Psoas muscle (tissue), 8 donors: ENCODE results near the gene TGIF2. TPM values are rescaled to one million over a fixed set of nuclear protein-coding genes. Genes with fewer than 3 reads are reported as not detected.

Source experiments
- ATAC-seq, 4 donors: fragments of 200-7000 bp; cut with Tn5 transposase; one replicate each; pipeline ENCODE4 v1.9.1; 2020; ENCODE audit warnings: moderate library complexity in 3 of 4, mild to moderate bottlenecking in 2 of 4
- DNase-seq, 2 donors: peaks; one replicate each; pipeline ENCODE4 v3.0.0-alpha.2; 2020
- H3K27ac ChIP-seq: fragments of 200-600 bp; one replicate; pipeline ENCODE4 v1.8.0; 2022
- H3K27me3 ChIP-seq, 3 donors: fragments of 200-600 bp in 1 of 3; one replicate each; pipeline versions ENCODE4 v1.6.1 to v1.8.0; 2013 to 2022; ENCODE audit warnings: low read length in 2 of 3, mild to moderate bottlenecking in 2 of 3, moderate library complexity in 1 of 3; ENCODE audit not compliant: insufficient read depth in 3 of 3
- H3K36me3 ChIP-seq, 2 donors: fragments of 200-600 bp in 1 of 2; one replicate each; pipeline versions ENCODE4 v1.6.1 to v1.8.0; 2013 to 2022; ENCODE audit warnings: low read depth in 1 of 2, mild to moderate bottlenecking in 1 of 2, moderate library complexity in 1 of 2; ENCODE audit not compliant: insufficient read depth in 1 of 2
- H3K4me1 ChIP-seq: fragments of 200-600 bp; one replicate; pipeline ENCODE4 v1.8.0; 2022
- H3K4me3 ChIP-seq: fragments of 200-600 bp; one replicate; pipeline ENCODE4 v1.8.0; 2022; ENCODE audit warnings: mild to moderate bottlenecking
- H3K9me3 ChIP-seq: fragments of 200-600 bp; one replicate; pipeline ENCODE4 v1.8.0; 2022
- WGBS, 3 donors: extraction: QIAGEN DNeasy Blood & Tissue Kit; methylation state at CpG; one replicate each; pipeline versions ENCODE4 v1.1.6 to v1.1.7; 2013; 5-methylcytosine and 5-hydroxymethylcytosine counted together
- intact Hi-C, 2 donors: fragments of 100-400 bp; cut with DNase I; formaldehyde crosslinking; loops; one replicate each; pipeline versions ENCODE4 v1.11.0 to v1.14.2; 2022
- polyA plus RNA-seq, 3 donors: library from polyadenylated mRNA; stranded (reverse); fragments of 200-250 nt; gene quantifications; one replicate each; pipeline ENCODE4 v1.2.3, GENCODE V29; 2013
- total RNA-seq, 4 donors: library from RNA; stranded (reverse); fragmentation: NEBNext Ultra II Directional in 2 of 4; extraction: Animal tissue kit (Norgen Biotek cat#: 25700) in 2 of 4; gene quantifications; one replicate each; pipeline versions ENCODE4 v1.2.1 to v1.2.4, GENCODE V29; 2021 to 2023
- TF ChIP-seq, protein P1 (sequence below): fragments of 200-600 bp; IDR thresholded peaks from one replicate; pipeline ENCODE4 v1.8.0; 2022; ENCODE audit warnings: antibody characterized with exemption
- donor health status: healthy with polysubstance abuse.
- donor health status: DM: no; HTN: no; CAD: no; lungs with moderate emphysema.
- donor health status: Bipolar disorder and iron deficiency.
- donor health status: healthy.
- donor health status: DM: yes; HTN: yes; CAD: no.
- donor health status: DM: no; HTN: no; CAD: no.
- donor health status: DM: no; HTN: no; CAD: no.
- donor health status: DM: yes; HTN: yes; CAD: no.

Gene TGIF2
- total and polyA plus RNA-seq, 7 donors: 1.1 to 2.8 (median 1.7) TPM

DNA sequence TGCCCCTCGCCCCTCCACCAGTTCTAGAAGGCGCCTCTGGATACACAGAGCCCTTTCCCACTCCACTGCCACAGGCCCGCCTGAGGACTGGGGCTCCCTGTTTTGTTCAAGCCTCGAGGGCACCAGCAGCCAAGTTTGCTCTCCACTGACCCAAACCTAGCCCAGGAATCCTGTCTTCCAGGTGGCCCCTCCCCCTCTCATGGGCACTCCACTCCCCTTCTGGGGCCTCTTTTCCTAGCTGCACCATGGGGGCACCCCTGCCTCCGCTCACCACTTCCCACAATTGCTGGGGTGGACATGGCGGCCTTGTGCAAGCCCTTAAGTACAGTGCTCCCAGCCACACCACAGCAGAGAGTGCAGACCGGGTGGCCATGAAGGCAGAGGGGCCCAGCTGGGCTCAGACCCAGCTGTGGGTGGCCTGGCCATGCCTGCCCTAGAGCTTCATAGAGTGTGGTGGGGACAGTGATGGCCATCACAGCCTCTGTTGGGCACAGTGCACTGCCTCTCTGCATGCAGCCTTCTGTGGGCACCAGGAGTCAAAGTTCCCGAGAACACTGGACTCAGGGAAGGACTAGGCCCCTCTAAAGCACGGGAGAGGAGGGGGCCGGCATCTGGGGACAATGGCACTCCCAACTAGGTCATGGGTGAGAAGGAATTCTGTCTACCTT is 30.7 kb upstream of the TGIF2 start:
- WGBS, 3 donors: 78 to 79% (median 79%) methylated on average over 10 of the region's 10 CpGs
- H3K4me1 ChIP-seq: peaks cover 8% of the 10 kb centered on the region
- no peaks in the 10 kb centered on the region for H3K27me3 ChIP-seq
- DNase-seq (peak in 1 of 2 donors; percentile 41), ATAC-seq (peak in 2 of 4 donors; percentile 3 to 5)
- H3K9me3 ChIP-seq: no peaks in the 10 kb centered on the region
- TF ChIP-seq, protein P1, sequence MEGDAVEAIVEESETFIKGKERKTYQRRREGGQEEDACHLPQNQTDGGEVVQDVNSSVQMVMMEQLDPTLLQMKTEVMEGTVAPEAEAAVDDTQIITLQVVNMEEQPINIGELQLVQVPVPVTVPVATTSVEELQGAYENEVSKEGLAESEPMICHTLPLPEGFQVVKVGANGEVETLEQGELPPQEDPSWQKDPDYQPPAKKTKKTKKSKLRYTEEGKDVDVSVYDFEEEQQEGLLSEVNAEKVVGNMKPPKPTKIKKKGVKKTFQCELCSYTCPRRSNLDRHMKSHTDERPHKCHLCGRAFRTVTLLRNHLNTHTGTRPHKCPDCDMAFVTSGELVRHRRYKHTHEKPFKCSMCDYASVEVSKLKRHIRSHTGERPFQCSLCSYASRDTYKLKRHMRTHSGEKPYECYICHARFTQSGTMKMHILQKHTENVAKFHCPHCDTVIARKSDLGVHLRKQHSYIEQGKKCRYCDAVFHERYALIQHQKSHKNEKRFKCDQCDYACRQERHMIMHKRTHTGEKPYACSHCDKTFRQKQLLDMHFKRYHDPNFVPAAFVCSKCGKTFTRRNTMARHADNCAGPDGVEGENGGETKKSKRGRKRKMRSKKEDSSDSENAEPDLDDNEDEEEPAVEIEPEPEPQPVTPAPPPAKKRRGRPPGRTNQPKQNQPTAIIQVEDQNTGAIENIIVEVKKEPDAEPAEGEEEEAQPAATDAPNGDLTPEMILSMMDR: no peak
- intact Hi-C loops: no loop called here
- H3K4me3 ChIP-seq: peak overlapping the region; percentile 74
- H3K27ac ChIP-seq: peak overlapping the region; percentile 79
- peaks cover 0 to 3% of the 10 kb centered on the region in 2 donors for H3K36me3 ChIP-seq

DNA sequence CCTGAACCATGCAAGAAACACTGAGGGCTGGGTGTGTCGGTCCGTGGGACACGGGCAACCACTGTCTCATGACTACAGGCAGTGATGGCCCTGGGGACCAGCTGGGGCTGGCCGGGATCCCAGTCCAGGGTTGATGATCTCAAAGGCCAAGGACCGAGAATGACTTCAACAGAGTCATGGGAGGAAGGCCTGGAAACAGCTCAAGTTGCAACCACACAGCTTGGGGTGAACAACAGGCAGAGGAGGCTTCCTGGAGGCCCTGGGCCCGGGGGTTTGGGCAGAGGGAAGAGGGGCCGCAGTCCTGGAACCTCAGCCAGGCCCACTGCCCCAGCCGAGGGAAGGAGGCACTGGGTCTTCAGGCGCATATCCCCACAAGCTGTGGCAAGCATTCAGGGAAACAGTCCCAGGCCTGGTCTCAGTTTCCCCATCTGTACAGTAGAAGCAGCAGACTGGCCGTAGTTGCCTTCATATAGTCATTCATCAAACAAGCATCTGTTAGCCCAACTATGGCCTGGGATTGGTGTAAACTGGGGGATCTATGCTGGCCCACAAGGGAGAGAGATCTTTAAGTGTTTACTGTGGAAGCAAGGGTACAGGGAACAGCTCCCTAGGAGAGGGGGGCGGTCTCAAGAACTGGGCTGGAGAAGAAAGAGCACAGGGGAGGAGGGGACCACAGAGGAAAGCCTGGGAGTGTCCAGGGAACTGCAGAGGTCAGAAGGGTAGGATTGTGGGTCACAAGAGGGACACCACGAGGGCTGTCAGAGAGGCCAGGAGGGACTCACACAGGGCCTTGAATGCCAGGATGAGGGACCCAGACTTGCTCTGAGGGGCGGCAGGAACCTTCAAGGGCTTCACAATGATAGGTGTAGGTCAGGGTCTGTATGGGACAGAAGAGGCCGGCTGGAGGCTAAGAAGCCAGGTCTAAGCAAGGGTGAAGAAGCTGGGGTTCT is 29.9 kb upstream of the TGIF2 start:
- H3K36me3 ChIP-seq: peaks cover 0 to 3% of the 10 kb centered on the region in 2 donors
- DNase-seq: peak; percentile 88 to 90
- peak overlapping the region; percentile 74 for H3K4me3 ChIP-seq
- 62 to 68% (median 66%) methylated on average over 13 to 14 of the region's 14 CpGs for WGBS, 3 donors
- no peaks in the 10 kb centered on the region for H3K9me3 ChIP-seq
- H3K27me3 ChIP-seq: no peaks in the 10 kb centered on the region
- TF ChIP-seq, protein P1: no peak
- peak; percentile 20 to 59 (median 38) for ATAC-seq
- H3K27ac ChIP-seq: peak overlapping the region; percentile 79
- intact Hi-C loops: no loop called here
- peaks cover 8% of the 10 kb centered on the region for H3K4me1 ChIP-seq

DNA sequence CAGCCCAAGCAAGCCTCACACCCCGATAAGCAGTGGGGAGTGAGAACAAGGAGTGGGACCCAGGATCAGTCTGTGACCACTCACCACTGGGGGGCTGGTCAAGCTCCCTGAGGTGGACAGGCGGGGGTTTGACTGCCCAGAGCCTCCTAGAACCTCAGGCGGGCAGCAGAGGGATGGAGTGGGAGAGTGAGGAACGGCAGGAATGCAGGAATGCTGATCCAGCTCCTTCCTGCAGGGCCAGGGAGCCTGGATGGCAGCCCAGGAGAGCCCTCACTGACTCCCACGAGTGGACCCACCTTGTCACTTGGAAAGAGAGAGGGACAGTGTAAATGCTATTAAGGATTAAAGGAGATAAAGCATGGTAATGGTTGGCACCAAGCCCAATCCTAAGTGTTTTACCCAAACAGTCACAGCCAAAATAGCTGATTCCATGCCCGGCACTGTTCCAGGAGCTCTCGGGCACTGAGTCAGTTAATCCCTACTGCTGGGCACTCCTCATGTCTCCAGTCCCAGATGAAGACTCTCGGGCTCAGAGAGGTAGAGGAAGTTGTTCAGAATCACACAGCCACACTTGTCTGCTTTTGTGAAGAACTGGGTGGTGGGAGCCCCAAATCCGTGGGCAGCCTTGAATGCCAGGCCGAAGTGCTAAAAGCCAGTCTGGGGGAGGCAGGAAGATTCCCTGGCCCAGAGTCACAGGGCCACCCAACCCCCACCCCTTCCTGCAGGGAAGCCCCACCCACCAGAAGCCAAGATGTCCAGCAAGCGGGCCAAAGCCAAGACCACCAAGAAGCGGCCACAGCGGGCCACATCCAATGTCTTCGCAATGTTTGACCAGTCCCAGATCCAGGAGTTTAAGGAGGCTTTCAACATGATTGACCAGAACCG is 29.0 kb upstream of the TGIF2 start:
- Histone ChIP-seq H3K27ac (peak overlapping the region; percentile 79), H3K27me3 (no peaks in the 10 kb centered on the region), H3K36me3 (peaks cover 0 to 3% of the 10 kb centered on the region in 2 donors), H3K4me1 (peaks cover 8% of the 10 kb centered on the region), H3K4me3 (peak overlapping the region; percentile 74), H3K9me3 (no peaks in the 10 kb centered on the region)
- DNase-seq: peak in 1 of 2 donors; percentile 51
- intact Hi-C loops: no loop called here
- WGBS, 3 donors: 53 to 69% (median 65%) methylated on average over 15 of the region's 15 CpGs
- ATAC-seq: no peak
- TF ChIP-seq, protein P1: no peak

DNA sequence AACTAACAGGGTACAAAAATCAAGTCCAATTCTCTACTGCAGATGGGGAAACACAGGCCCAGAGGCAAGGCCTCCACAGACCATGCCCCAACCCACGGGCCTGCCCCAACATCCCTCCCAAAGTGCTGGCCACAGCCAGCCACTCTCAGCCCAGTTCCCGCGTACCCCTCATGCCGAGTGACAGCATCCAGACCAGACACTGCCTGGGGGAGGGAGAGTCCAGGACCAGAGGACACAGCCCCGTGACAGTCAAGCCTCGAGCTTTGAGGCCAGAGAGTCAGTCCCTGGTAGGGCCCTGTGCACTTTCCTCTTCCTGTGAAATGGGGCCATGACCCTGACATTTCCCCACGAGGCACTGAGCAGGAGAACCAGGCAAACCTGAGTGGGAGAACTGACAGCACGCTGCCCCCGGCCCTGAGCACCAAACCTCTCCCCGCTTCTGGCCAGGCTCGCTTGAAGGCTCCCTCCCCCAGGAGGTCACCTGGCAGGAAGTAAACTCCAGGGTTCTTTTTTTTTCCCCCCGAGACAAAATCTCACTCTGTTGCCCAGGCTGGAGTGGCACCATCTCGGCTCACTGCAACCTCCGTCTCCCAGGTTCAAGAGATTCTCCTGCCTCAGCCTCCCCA is 27.2 kb upstream of the TGIF2 start:
- no peak overlapping the region for H3K4me3 ChIP-seq
- intact Hi-C loops: no loop called here
- 78 to 84% (median 83%) methylated on average over 14 of the region's 14 CpGs for WGBS, 3 donors
- ATAC-seq: no peak
- TF ChIP-seq, protein P1: no peak
- H3K27ac ChIP-seq: no peak overlapping the region
- no peaks in the 10 kb centered on the region for H3K27me3 ChIP-seq
- H3K9me3 ChIP-seq: no peaks in the 10 kb centered on the region
- peaks cover 8% of the 10 kb centered on the region for H3K4me1 ChIP-seq
- peaks cover 0 to 3% of the 10 kb centered on the region in 2 donors for H3K36me3 ChIP-seq
- DNase-seq: peak in 1 of 2 donors; percentile 38
